Measurements from ENCODE around the gene TPSG1. TPM values are rescaled to one million over a fixed set of nuclear protein-coding genes. Genes with fewer than 3 reads are reported as not detected.

Gene TPSG1
- total RNA-seq, 2 donors from 2014 or later: 32.6 to 34.3 TPM

- Histone ChIP-seq H3K27me3 (peaks cover 21% of the 10 kb centered on the region), H3K9me3 (no peaks in the 10 kb centered on the region), H3K4me3 (no peak overlapping the region), H3K27ac (no peak overlapping the region), H3K36me3 (no peaks in the 10 kb centered on the region), H3K9ac (ENCODE audit: low read depth in 2 of 2, low read length in 2 of 2) (no peak overlapping the region), H3K4me1 (no peaks in the 10 kb centered on the region)
- DNase-seq: no peak
- TF ChIP-seq CTCF (IDR thresholded peaks at IDR 0.05): no peak
- intact Hi-C loops (cut with DNase I): no loop called here
Observed at GRCh38 chr16:1265826-1266225, 40.8 kb upstream of the TPSG1 start.

- no peaks in the 10 kb centered on the region for H3K36me3 ChIP-seq
- peaks cover 24% of the 10 kb centered on the region for H3K27me3 ChIP-seq
- H3K27ac ChIP-seq: no peak overlapping the region
- H3K9me3 ChIP-seq: no peaks in the 10 kb centered on the region
- no peak overlapping the region for H3K9ac ChIP-seq (ENCODE audit: low read depth in 2 of 2, low read length in 2 of 2)
- intact Hi-C loops (cut with DNase I): no loop called here
- TF ChIP-seq CTCF (IDR thresholded peaks at IDR 0.05): no peak
- no peak for DNase-seq
- no peaks in the 10 kb centered on the region for H3K4me1 ChIP-seq
- no peak overlapping the region for H3K4me3 ChIP-seq
Observed at GRCh38 chr16:1265090-1265630, 40.1 kb upstream of the TPSG1 start.

GRCh38 chr16:1264345-1265089, 39.4 kb upstream of the TPSG1 start:
- Histone ChIP-seq H3K9me3 (no peaks in the 10 kb centered on the region), H3K27me3 (peaks cover 31% of the 10 kb centered on the region), H3K4me3 (no peak overlapping the region), H3K27ac (no peak overlapping the region), H3K36me3 (no peaks in the 10 kb centered on the region), H3K4me1 (no peaks in the 10 kb centered on the region), H3K9ac (ENCODE audit: low read depth in 2 of 2, low read length in 2 of 2) (no peak overlapping the region)
- intact Hi-C loops (cut with DNase I): no loop called here
- TF ChIP-seq CTCF (IDR thresholded peaks at IDR 0.05): no peak
- no peak for DNase-seq

GRCh38 chr16:1263591-1264344, 38.7 kb upstream of the TPSG1 start:
- TF ChIP-seq CTCF (IDR thresholded peaks at IDR 0.05): no peak
- Histone ChIP-seq H3K4me1 (no peaks in the 10 kb centered on the region), H3K9me3 (no peaks in the 10 kb centered on the region), H3K4me3 (no peak overlapping the region), H3K27me3 (peaks cover 37% of the 10 kb centered on the region), H3K27ac (no peak overlapping the region), H3K36me3 (no peaks in the 10 kb centered on the region), H3K9ac (ENCODE audit: low read depth in 2 of 2, low read length in 2 of 2) (no peak overlapping the region)
- intact Hi-C loops (cut with DNase I): no loop called here
- DNase-seq: no peak

- Histone ChIP-seq H3K4me1 (no peaks in the 10 kb centered on the region), H3K27me3 (peaks cover 37% of the 10 kb centered on the region), H3K4me3 (no peak overlapping the region), H3K9ac (ENCODE audit: low read depth in 2 of 2, low read length in 2 of 2) (no peak overlapping the region), H3K36me3 (no peaks in the 10 kb centered on the region), H3K27ac (no peak overlapping the region), H3K9me3 (no peaks in the 10 kb centered on the region)
- intact Hi-C loops (cut with DNase I): no loop called here
- DNase-seq: no peak
- no peak for TF ChIP-seq CTCF (IDR thresholded peaks at IDR 0.05)
Observed at GRCh38 chr16:1262846-1263221, 37.8 kb upstream of the TPSG1 start.

Measured in colonic mucosa (tissue), 4 donors.